ENCODE results near the gene ACE.

GRCh38 chr17:63519972-63520882 lies 43.4 kb downstream of the ACE start:
- TF ChIP-seq CTCF (IDR thresholded peaks at IDR 0.05) (no peak), POLR2A (IDR thresholded peaks at IDR 0.05) (no peak)

Measured in lower leg skin (tissue), 3 donors.